MCF 10A (cell line): ENCODE measurements around the gene ARMC7. TPM values are rescaled to one million over a fixed set of nuclear protein-coding genes. Genes with fewer than 3 reads are reported as not detected.
A peak's percentile ranks its signal among the peaks of the same experiment; 100 is the strongest.

ENCODE experiments used
- BruUV-seq: library from RNA; stranded (reverse); fragments of 400-500 nt; replicated peaks from 2 replicates; lab custom pipeline; 2021; lab: Mats Ljungman, UMichigan
- CTCF ChIA-PET: fragments of 300-600 bp; sonication (Branson Sonifier 250); formaldehyde crosslinking; extraction: SDS; loops from one replicate; lab custom pipeline; 2021; ENCODE audit warnings: antibody characterized with exemption, inconsistent platforms; lab: Yijun Ruan, JAX
- POLR2A ChIA-PET: fragments of 300-600, 350-650 bp; sonication (Branson Sonifier 250); formaldehyde crosslinking; extraction: SDS; loops from one replicate; lab custom pipeline; 2020; ENCODE audit warnings: antibody characterized with exemption, inconsistent platforms; lab: Yijun Ruan, JAX
- DNase-seq: peaks from one replicate; pipeline ENCODE4 v3.0.0-alpha.2; 2018; ENCODE audit not compliant: unreplicated experiment
- H3K27ac Mint-ChIP-seq: one replicate; pipeline ENCODE4 v1.8.0; 2022; ENCODE audit warnings: mild to moderate bottlenecking, low read depth, mixed read lengths; ENCODE audit not compliant: unreplicated experiment
- H3K27me3 Mint-ChIP-seq: one replicate; pipeline ENCODE4 v1.8.0; 2022; ENCODE audit warnings: mixed read lengths; ENCODE audit not compliant: insufficient read depth, unreplicated experiment
- H3K36me3 Mint-ChIP-seq: one replicate; pipeline ENCODE4 v1.8.0; 2022; ENCODE audit warnings: mild to moderate bottlenecking, moderate library complexity, mixed read lengths; ENCODE audit not compliant: insufficient read depth, unreplicated experiment
- H3K4me1 Mint-ChIP-seq: one replicate; pipeline ENCODE4 v1.8.0; 2022; ENCODE audit warnings: mixed read lengths; ENCODE audit not compliant: insufficient read depth, unreplicated experiment
- H3K4me3 Mint-ChIP-seq: one replicate; pipeline ENCODE4 v1.8.0; 2022; ENCODE audit warnings: mild to moderate bottlenecking, moderate library complexity, mixed read lengths; ENCODE audit not compliant: unreplicated experiment
- H3K9me3 Mint-ChIP-seq: one replicate; pipeline ENCODE4 v1.8.0; 2022; ENCODE audit warnings: mixed read lengths; ENCODE audit not compliant: unreplicated experiment
- CTCF ChIP-seq: fragments of 200-600 bp; IDR thresholded peaks from one replicate; pipeline ENCODE4 v1.8.0; 2022; ENCODE audit warnings: antibody characterized with exemption, mild to moderate bottlenecking; ENCODE audit not compliant: unreplicated experiment
- intact Hi-C: fragments of 100-400 bp; cut with micrococcal nuclease; formaldehyde crosslinking; loops from 2 replicates; pipeline ENCODE4 v1.14.1; 2022
- total RNA-seq: library from RNA; stranded (reverse); gene quantifications from 2 replicates; pipeline ENCODE4 v1.2.3, GENCODE V29; 2022

Gene ARMC7
- total RNA-seq, 1 experiment from 2014 or later: 9.3 TPM

DNA sequence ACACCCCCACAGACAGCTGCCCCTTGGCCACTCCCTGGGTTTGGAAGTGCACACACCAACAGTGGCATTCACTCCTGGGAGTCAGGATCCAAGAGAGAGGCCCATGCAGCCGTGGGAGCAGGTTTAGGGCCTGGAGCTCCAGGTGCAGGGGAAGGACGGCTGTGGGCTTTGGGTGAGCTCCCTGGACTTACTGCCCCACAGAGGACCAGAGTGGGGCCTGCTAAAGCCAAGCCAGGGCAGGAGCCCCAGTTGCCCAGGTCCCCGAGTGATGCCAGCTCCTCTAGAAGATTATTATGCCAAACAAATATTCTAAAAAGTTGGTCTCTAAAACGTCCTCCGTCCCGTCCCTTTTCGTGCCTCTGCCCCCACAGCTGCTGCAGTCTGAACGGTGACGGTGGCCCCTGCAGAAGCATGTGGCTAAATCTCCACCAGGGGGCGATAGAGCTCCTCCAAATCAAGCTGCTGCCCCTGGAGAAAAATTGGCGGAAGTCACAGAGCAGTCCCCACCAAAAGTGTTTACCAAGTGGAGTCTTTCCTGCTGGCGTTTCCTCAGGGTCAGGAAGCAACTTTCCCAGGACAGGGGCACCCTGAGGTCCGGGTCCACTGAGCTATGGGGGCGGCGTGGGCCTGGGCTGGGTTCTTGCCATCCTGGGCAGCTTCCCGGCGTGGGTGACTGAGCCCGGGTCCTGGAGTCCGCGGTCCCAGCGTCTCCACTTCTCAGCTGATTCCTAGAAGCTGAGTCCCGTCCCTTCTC, 4.2 kb downstream of the ARMC7 start:
- ChIA-PET CTCF (interaction anchor here (0.6 to 9.5 kb wide), 66 partner anchors 9 to 449 kb away, joined by 3 to 136 read pairs (median 4); partner anchors contain the start of genes JPT1, MRPL58, NT5C and SUMO2), POLR2A (interaction anchor here (0.6 to 5.5 kb wide), 25 partner anchors 10 to 124 kb away, joined by 3 to 37 read pairs (median 4); partner anchors contain the start of genes JPT1, MRPL58, NT5C and NUP85)
- TF ChIP-seq CTCF: peak; percentile 84
- Mint-ChIP-seq H3K4me3 (peak overlapping the region; percentile 55), H3K4me1 (peaks cover 17% of the 10 kb centered on the region), H3K27me3 (no peaks in the 10 kb centered on the region), H3K27ac (peak overlapping the region; percentile 21), H3K9me3 (no peaks in the 10 kb centered on the region), H3K36me3 (peaks cover 18% of the 10 kb centered on the region)
- DNase-seq: peak; percentile 87
- no TSS peak for BruUV-seq
- intact Hi-C loops: loop anchor here (1.0 to 5.0 kb wide), 5 partner anchors 17 to 298 kb away; partner anchors contain the start of gene NT5C

- no peaks in the 10 kb centered on the region for H3K9me3 Mint-ChIP-seq
- no peak for TF ChIP-seq CTCF
- no peaks in the 10 kb centered on the region for H3K27me3 Mint-ChIP-seq
- intact Hi-C loops: loop anchor here (1.0 to 5.0 kb wide), 5 partner anchors 17 to 298 kb away; partner anchors contain the start of gene NT5C
- H3K4me1 Mint-ChIP-seq: peaks cover 17% of the 10 kb centered on the region
- peaks cover 18% of the 10 kb centered on the region for H3K36me3 Mint-ChIP-seq
- H3K4me3 Mint-ChIP-seq: peak overlapping the region; percentile 55
- ChIA-PET CTCF (interaction anchor here (0.7 to 9.5 kb wide), 50 partner anchors 10 to 208 kb away, joined by 3 to 136 read pairs (median 6); partner anchors contain the start of genes JPT1, MRPL58, NT5C and SUMO2), POLR2A (interaction anchor here (0.7 to 5.5 kb wide), 23 partner anchors 9 to 123 kb away, joined by 3 to 37 read pairs (median 5); partner anchors contain the start of genes JPT1, MRPL58, NT5C and NUP85)
- no TSS peak for BruUV-seq
- DNase-seq: no peak
- H3K27ac Mint-ChIP-seq: peak overlapping the region; percentile 21
Observed at GRCh38 chr17:75114552-75115314, 5.0 kb downstream of the ARMC7 start.

GRCh38 chr17:75115555-75115954, 5.8 kb downstream of the ARMC7 start:
- Mint-ChIP-seq H3K4me3 (no peak overlapping the region), H3K9me3 (no peaks in the 10 kb centered on the region), H3K36me3 (peaks cover 26% of the 10 kb centered on the region), H3K4me1 (peaks cover 17% of the 10 kb centered on the region), H3K27ac (no peak overlapping the region), H3K27me3 (no peaks in the 10 kb centered on the region)
- no TSS peak for BruUV-seq
- ChIA-PET CTCF (interaction anchor here (0.6 to 9.5 kb wide), 11 partner anchors 9 to 155 kb away, joined by 3 to 136 read pairs (median 24); partner anchors contain the start of gene NT5C), POLR2A (interaction anchor here (0.9 to 5.5 kb wide), 12 partner anchors 9 to 90 kb away, joined by 3 to 37 read pairs (median 8); partner anchors contain the start of genes JPT1, NT5C and NUP85)
- no peak for DNase-seq
- no peak for TF ChIP-seq CTCF
- intact Hi-C loops: no loop called here
